ENCODE measurements around the gene TLCD3A.
"Not testable (repeated sequence)": the region's sequence is repeated elsewhere in the genome, so short reads cannot be mapped to it uniquely, and the experiment has no call there.

Gene TLCD3A

GRCh38 chr17:785901-786300 is 53.5 kb downstream of the TLCD3A start:
- not testable (repeated sequence) for H3K4me1 ChIP-seq (ENCODE audit: control insufficient read depth, insufficient read depth, low read length, poor library complexity, severe bottlenecking); DNase-seq; H3K4me3 ChIP-seq (ENCODE audit: insufficient read depth, low read depth, low read length, poor library complexity, severe bottlenecking); H3K27ac ChIP-seq (ENCODE audit: insufficient read depth, low read length, poor library complexity, severe bottlenecking); H3K27me3 ChIP-seq (replicated peaks; ENCODE audit: control insufficient read depth, insufficient read depth, low read length, poor library complexity, severe bottlenecking); H3K9me3 ChIP-seq (ENCODE audit: control insufficient read depth, low read length)
- peaks cover 36% of the 10 kb centered on the region for H3K36me3 ChIP-seq (ENCODE audit: control insufficient read depth, insufficient read depth, low read length)

DNA sequence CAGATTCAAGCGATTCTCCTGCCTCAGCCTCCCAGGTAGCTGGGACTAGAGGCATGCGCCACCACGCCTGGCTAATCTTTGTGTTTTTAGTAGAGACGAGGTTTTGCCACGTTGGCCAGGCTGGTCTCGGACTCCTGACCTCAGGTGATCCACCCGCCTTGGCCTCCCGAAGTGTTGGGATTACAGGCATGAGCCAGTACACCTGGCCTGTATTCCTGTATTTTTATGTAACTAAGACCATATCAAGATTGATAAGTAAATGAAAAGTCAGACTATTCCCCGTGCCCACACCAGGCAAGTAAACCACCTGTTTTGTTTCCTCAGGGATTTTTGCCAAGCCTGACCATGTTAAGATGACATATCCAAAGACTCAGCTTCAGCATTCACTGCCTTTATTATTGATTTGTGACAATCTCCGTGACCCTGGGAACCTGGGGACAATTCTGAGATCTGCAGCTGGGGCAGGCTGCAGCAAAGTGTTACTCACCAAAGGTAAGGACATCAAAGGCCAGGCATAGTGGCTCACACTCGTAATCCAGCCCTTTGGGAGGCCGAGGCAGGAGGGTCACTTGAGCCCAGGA is 55.3 kb downstream of the TLCD3A start:
- no peaks in the 10 kb centered on the region for H3K9me3 ChIP-seq (ENCODE audit: control insufficient read depth, low read length)
- H3K4me3 ChIP-seq (ENCODE audit: insufficient read depth, low read depth, low read length, poor library complexity, severe bottlenecking), result no peak overlapping the region
- no peaks in the 10 kb centered on the region for H3K27me3 ChIP-seq (replicated peaks; ENCODE audit: control insufficient read depth, insufficient read depth, low read length, poor library complexity, severe bottlenecking)
- no peak overlapping the region for H3K27ac ChIP-seq (ENCODE audit: insufficient read depth, low read length, poor library complexity, severe bottlenecking)
- H3K4me1 ChIP-seq (ENCODE audit: control insufficient read depth, insufficient read depth, low read length, poor library complexity, severe bottlenecking), result no peaks in the 10 kb centered on the region
- no peak for DNase-seq
- H3K36me3 ChIP-seq (ENCODE audit: control insufficient read depth, insufficient read depth, low read length), result peaks cover 54% of the 10 kb centered on the region

- Histone ChIP-seq H3K9me3 (ENCODE audit: control insufficient read depth, low read length) (no peaks in the 10 kb centered on the region), H3K27ac (ENCODE audit: insufficient read depth, low read length, poor library complexity, severe bottlenecking) (no peak overlapping the region), H3K36me3 (ENCODE audit: control insufficient read depth, insufficient read depth, low read length) (peaks cover 54% of the 10 kb centered on the region), H3K4me1 (ENCODE audit: control insufficient read depth, insufficient read depth, low read length, poor library complexity, severe bottlenecking) (no peaks in the 10 kb centered on the region), H3K27me3 (replicated peaks; ENCODE audit: control insufficient read depth, insufficient read depth, low read length, poor library complexity, severe bottlenecking) (no peaks in the 10 kb centered on the region), H3K4me3 (ENCODE audit: insufficient read depth, low read depth, low read length, poor library complexity, severe bottlenecking) (no peak overlapping the region)
- no peak for DNase-seq
Measured at GRCh38 chr17:788551-788950, 56.2 kb downstream of the TLCD3A start.

DNA sequence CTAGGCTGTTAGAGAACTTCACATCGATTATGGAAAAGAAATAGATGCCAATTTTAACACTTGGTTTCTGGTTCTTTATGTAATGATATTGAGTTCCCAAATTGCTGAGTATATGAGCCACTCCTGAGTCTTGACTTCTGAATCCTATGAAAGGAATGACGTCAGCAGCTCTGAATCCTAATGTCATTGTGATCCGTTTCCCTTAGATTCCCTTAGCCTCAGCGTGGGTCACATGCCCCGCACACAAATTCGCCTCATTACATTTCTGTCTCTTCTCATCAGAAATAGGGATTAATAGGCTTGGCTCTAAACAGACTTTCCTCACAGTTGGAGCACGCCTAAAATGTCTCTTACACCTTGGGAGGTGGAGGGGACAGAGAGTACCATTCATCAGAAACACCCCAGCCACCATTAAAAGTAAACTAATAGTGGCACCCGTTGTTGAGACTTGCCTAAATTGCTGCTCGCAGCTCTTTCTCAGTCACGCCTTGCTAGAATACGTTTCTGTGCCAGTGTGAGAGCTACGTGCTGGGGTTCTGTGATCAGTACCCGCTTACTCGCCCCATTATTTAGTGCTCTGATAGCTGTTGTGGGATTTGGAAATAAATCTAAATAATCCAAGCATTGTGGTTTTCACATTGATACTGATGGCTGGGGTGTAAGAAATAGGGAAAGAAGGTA is 56.9 kb downstream of the TLCD3A start:
- peaks cover 54% of the 10 kb centered on the region for H3K36me3 ChIP-seq (ENCODE audit: control insufficient read depth, insufficient read depth, low read length)
- no peak overlapping the region for H3K27ac ChIP-seq (ENCODE audit: insufficient read depth, low read length, poor library complexity, severe bottlenecking)
- no peaks in the 10 kb centered on the region for H3K27me3 ChIP-seq (replicated peaks; ENCODE audit: control insufficient read depth, insufficient read depth, low read length, poor library complexity, severe bottlenecking)
- DNase-seq, result no peak
- H3K9me3 ChIP-seq (ENCODE audit: control insufficient read depth, low read length), result no peaks in the 10 kb centered on the region
- no peaks in the 10 kb centered on the region for H3K4me1 ChIP-seq (ENCODE audit: control insufficient read depth, insufficient read depth, low read length, poor library complexity, severe bottlenecking)
- no peak overlapping the region for H3K4me3 ChIP-seq (ENCODE audit: insufficient read depth, low read depth, low read length, poor library complexity, severe bottlenecking)

- H3K27me3 ChIP-seq (replicated peaks; ENCODE audit: control insufficient read depth, insufficient read depth, low read length, poor library complexity, severe bottlenecking); H3K4me1 ChIP-seq (ENCODE audit: control insufficient read depth, insufficient read depth, low read length, poor library complexity, severe bottlenecking); DNase-seq; H3K9me3 ChIP-seq (ENCODE audit: control insufficient read depth, low read length); H3K27ac ChIP-seq (ENCODE audit: insufficient read depth, low read length, poor library complexity, severe bottlenecking); H3K4me3 ChIP-seq (ENCODE audit: insufficient read depth, low read depth, low read length, poor library complexity, severe bottlenecking): not testable (repeated sequence)
- peaks cover 51% of the 10 kb centered on the region for H3K36me3 ChIP-seq (ENCODE audit: control insufficient read depth, insufficient read depth, low read length)
Measured at GRCh38 chr17:789931-790873, 57.8 kb downstream of the TLCD3A start.

GRCh38 chr17:790874-791247 is 58.5 kb downstream of the TLCD3A start:
- H3K9me3 ChIP-seq (ENCODE audit: control insufficient read depth, low read length); H3K4me1 ChIP-seq (ENCODE audit: control insufficient read depth, insufficient read depth, low read length, poor library complexity, severe bottlenecking); H3K27ac ChIP-seq (ENCODE audit: insufficient read depth, low read length, poor library complexity, severe bottlenecking); H3K4me3 ChIP-seq (ENCODE audit: insufficient read depth, low read depth, low read length, poor library complexity, severe bottlenecking); H3K27me3 ChIP-seq (replicated peaks; ENCODE audit: control insufficient read depth, insufficient read depth, low read length, poor library complexity, severe bottlenecking); DNase-seq: not testable (repeated sequence)
- peaks cover 47% of the 10 kb centered on the region for H3K36me3 ChIP-seq (ENCODE audit: control insufficient read depth, insufficient read depth, low read length)

- H3K4me3 ChIP-seq (ENCODE audit: insufficient read depth, low read depth, low read length, poor library complexity, severe bottlenecking), result no peak overlapping the region
- no peak for DNase-seq
- H3K4me1 ChIP-seq (ENCODE audit: control insufficient read depth, insufficient read depth, low read length, poor library complexity, severe bottlenecking), result no peaks in the 10 kb centered on the region
- no peak overlapping the region for H3K27ac ChIP-seq (ENCODE audit: insufficient read depth, low read length, poor library complexity, severe bottlenecking)
- no peaks in the 10 kb centered on the region for H3K27me3 ChIP-seq (replicated peaks; ENCODE audit: control insufficient read depth, insufficient read depth, low read length, poor library complexity, severe bottlenecking)
- peaks cover 47% of the 10 kb centered on the region for H3K36me3 ChIP-seq (ENCODE audit: control insufficient read depth, insufficient read depth, low read length)
- H3K9me3 ChIP-seq (ENCODE audit: control insufficient read depth, low read length), result no peaks in the 10 kb centered on the region
Measured at GRCh38 chr17:791829-792228, 59.4 kb downstream of the TLCD3A start.

- no peak overlapping the region for H3K27ac ChIP-seq (ENCODE audit: insufficient read depth, low read length, poor library complexity, severe bottlenecking)
Measured at GRCh38 chr17:792277-792676, 59.9 kb downstream of the TLCD3A start.

More at GRCh38 chr17:792277-792676, 59.9 kb downstream of the TLCD3A start:
- Histone ChIP-seq H3K9me3 (ENCODE audit: control insufficient read depth, low read length) (no peaks in the 10 kb centered on the region), H3K4me3 (ENCODE audit: insufficient read depth, low read depth, low read length, poor library complexity, severe bottlenecking) (no peak overlapping the region), H3K36me3 (ENCODE audit: control insufficient read depth, insufficient read depth, low read length) (peaks cover 47% of the 10 kb centered on the region), H3K4me1 (ENCODE audit: control insufficient read depth, insufficient read depth, low read length, poor library complexity, severe bottlenecking) (no peaks in the 10 kb centered on the region), H3K27me3 (replicated peaks; ENCODE audit: control insufficient read depth, insufficient read depth, low read length, poor library complexity, severe bottlenecking) (no peaks in the 10 kb centered on the region)
- DNase-seq, result no peak
